Measurements from ENCODE around the gene LHX3. TPM values are rescaled to one million over a fixed set of nuclear protein-coding genes. Genes with fewer than 3 reads are reported as not detected.

LHX3 gene
- polyA plus RNA-seq, 2 of the 4 experiments (the other 2 are of a cell fraction): 0.03 TPM; not detected in 1

DNA sequence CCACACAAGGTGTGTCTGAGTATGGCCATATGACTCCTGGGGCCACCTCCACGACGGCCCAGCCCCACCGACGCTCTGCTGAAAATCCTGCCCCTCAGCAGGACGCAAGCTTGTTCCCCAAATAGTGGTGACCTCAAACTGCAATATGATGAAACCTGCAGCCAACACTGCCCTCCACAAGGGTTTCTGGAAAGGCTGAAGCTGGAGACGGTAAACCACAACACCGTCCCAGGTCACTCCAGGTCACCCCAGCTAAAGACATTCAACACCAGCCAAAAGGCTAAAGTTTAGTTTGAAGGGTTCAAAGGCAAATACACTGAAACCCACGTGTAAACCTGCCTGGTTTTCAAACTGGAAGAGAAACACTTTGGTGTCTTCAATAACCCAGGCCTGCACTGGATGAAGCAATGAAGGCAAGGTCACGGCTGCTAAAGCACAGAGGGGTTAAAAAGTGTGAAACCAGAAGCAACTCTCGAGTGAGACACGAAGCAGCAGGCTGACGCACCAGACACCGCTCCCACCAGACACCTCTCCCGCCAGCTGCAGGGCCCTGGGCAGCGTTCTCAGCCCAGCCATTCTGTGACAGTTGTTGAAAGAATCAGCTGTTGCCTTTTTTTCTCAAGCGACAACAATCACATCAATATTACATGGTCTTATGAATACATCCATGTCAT is 1.8 kb upstream of the LHX3 start:
- no peak overlapping the region for H3K4me2 ChIP-seq
- CTCF ChIA-PET: interaction anchor here (0.6 to 5.2 kb wide), 12 partner anchors 9 to 238 kb away, joined by 3 to 30 read pairs (median 5); no protein-coding TSS in a partner anchor
- no peak for TF ChIP-seq FOSL2 (IDR thresholded peaks at IDR 0.05)
- TF ChIP-seq FOSL2 (CRISPR knock-in tag; IDR thresholded peaks at IDR 0.05): no peak
- no peak for TF ChIP-seq RNF2 (IDR thresholded peaks at IDR 0.05; ENCODE audit: borderline replicate concordance, low read depth)
- no peak for TF ChIP-seq CHD4 (IDR thresholded peaks at IDR 0.05; ENCODE audit: borderline replicate concordance)
- no peak for TF ChIP-seq TP53 (CRISPR knock-in tag; IDR thresholded peaks at IDR 0.05)
- TF ChIP-seq HDAC2 (IDR thresholded peaks at IDR 0.05): no peak
- no peak for TF ChIP-seq USF2 (IDR thresholded peaks at IDR 0.05)
- TF ChIP-seq SMC3 (IDR thresholded peaks at IDR 0.05): no peak
- no peak for TF ChIP-seq FOXS1 (CRISPR knock-in tag; IDR thresholded peaks at IDR 0.05)
- TF ChIP-seq, protein P1, sequence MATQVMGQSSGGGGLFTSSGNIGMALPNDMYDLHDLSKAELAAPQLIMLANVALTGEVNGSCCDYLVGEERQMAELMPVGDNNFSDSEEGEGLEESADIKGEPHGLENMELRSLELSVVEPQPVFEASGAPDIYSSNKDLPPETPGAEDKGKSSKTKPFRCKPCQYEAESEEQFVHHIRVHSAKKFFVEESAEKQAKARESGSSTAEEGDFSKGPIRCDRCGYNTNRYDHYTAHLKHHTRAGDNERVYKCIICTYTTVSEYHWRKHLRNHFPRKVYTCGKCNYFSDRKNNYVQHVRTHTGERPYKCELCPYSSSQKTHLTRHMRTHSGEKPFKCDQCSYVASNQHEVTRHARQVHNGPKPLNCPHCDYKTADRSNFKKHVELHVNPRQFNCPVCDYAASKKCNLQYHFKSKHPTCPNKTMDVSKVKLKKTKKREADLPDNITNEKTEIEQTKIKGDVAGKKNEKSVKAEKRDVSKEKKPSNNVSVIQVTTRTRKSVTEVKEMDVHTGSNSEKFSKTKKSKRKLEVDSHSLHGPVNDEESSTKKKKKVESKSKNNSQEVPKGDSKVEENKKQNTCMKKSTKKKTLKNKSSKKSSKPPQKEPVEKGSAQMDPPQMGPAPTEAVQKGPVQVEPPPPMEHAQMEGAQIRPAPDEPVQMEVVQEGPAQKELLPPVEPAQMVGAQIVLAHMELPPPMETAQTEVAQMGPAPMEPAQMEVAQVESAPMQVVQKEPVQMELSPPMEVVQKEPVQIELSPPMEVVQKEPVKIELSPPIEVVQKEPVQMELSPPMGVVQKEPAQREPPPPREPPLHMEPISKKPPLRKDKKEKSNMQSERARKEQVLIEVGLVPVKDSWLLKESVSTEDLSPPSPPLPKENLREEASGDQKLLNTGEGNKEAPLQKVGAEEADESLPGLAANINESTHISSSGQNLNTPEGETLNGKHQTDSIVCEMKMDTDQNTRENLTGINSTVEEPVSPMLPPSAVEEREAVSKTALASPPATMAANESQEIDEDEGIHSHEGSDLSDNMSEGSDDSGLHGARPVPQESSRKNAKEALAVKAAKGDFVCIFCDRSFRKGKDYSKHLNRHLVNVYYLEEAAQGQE (IDR thresholded peaks at IDR 0.05): no peak
- TF ChIP-seq ELK1 (IDR thresholded peaks at IDR 0.05; ENCODE audit: low read depth, low read length): no peak
- TF ChIP-seq HEYL (CRISPR knock-in tag; IDR thresholded peaks at IDR 0.05): no peak
- TF ChIP-seq CBX8 (IDR thresholded peaks at IDR 0.05): no peak
- no peak for TF ChIP-seq HOXA7 (CRISPR knock-in tag; IDR thresholded peaks at IDR 0.05)
- no peak for TF ChIP-seq RAD21 (conservative IDR thresholded peaks at IDR 0.05 in 1 of 2, IDR thresholded peaks at IDR 0.05 in 1 of 2)
- WGBS (ENCODE audit: missing lambda C conversion rate): 81% methylated on average over 16 of the region's 16 CpGs
- no peak for DNase-seq (ENCODE audit: low read depth in 1 of 2, low spot score in 1 of 2)
- ATAC-seq: no peak
- H3K4me1 ChIP-seq: peaks cover 8% of the 10 kb centered on the region; the same call in 1 of the 3 replicates
- no peaks in the 10 kb centered on the region for H3K9me3 ChIP-seq
- no peak overlapping the region for H3K4me3 ChIP-seq
- POLR2A ChIA-PET: no interaction called here
- no peak for FAIRE-seq
- H3K27ac ChIP-seq: no peak overlapping the region

- Histone ChIP-seq H3K9me3 (no peaks in the 10 kb centered on the region), H3K4me2 (no peak overlapping the region), H3K4me1 (peaks cover 10% of the 10 kb centered on the region; the same call in 1 of the 3 replicates), H3K4me3 (no peak overlapping the region), H3K27ac (no peak overlapping the region)
- no peak for ATAC-seq
- TF ChIP-seq CHD2 (IDR thresholded peaks at IDR 0.05; ENCODE audit: low read length, partially characterized antibody): no peak
- TF ChIP-seq RFX5 (IDR thresholded peaks at IDR 0.05): no peak
- TF ChIP-seq CBX2 (IDR thresholded peaks at IDR 0.05; ENCODE audit: borderline replicate concordance, low read depth): no peak
- TF ChIP-seq SREBF2 (IDR thresholded peaks at IDR 0.05): no peak
- POLR2A ChIA-PET: no interaction called here
- no peak for DNase-seq (ENCODE audit: low read depth in 1 of 2, low spot score in 1 of 2)
- CTCF ChIA-PET: interaction anchor here (0.6 to 5.2 kb wide), 8 partner anchors 9 to 603 kb away, joined by 3 to 30 read pairs (median 6); no protein-coding TSS in a partner anchor
- no peak for FAIRE-seq
- WGBS (ENCODE audit: missing lambda C conversion rate): 67% methylated on average over 3 of the region's 5 CpGs
Measured at GRCh38 chr9:136205707-136205992, 722 bp upstream of the LHX3 start.
